HuH-7.5 (cell line): ENCODE data around the gene CTNS.

Experiments
- DNase-seq: peaks from one replicate; pipeline ENCODE4 v3.0.0; 2011; ENCODE audit warnings: low spot score

Gene CTNS

DNA sequence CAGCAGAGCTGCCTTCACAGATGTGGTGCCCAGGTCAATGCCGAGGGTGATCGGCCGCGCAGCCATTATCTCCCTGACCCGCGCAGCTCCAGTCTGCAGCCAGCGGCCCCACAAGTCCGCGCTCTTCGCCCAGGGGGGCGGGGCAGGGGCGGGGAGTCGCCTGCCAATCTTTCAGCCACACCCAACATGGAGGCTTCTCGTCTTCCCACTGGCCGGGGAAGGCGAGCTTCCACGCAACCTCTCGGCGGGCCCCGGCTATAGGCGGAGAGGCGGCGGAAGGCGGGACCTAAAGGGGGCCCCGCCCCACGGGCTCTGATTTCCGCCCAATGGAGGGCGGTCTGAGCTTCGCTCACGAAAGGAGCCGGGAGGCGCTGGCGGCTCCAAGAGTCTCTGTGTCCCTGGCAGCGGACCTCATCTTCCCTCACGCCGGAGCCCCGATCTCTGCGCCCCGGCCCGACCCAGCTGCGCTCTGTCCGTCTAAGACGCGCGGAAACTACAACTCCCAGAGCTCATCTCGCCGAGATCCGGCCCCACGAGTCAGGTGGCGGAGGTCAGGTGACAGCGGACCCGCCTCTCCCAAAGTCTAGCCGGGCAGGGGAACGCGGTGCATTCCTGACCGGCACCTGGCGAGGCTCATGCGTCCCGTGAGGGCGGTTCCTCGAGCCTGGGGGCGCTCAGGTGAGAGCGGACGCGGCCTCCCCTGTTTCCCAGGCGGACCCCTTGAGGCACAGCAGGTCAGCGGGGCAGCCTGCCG is at the start of gene CTNS, which contains the start of gene SHPK:
TSS of gene CTNS (plus strand) at position 607 of the 754 bp plus-strand sequence. CDS start 3,447 bp downstream, outside the sequence.
TSS of gene SHPK (minus strand) at position 97 of the 754 bp plus-strand sequence. CDS start at position 66, 31 bp downstream.
- DNase-seq = peak; percentile 94

DNA sequence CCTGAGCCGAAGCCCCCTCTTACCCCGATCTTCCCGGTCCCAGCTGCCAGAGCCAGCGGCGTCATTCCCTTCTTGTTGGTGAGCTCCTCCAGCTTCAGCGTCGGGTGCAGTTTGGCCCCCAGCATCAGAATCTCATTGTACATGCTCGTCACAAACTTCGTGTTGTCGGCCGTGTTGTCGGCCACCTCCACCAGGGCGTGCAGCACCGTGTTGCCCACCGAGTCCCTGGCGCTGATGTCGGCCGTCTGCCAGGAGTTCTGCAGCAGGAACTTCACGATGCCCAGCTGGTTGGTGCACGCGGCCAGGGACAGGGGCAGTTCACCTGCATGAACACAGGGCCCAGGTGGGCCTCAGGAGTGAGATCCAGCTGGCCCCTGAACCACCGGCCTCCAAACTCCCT is 46.8 kb upstream of the CTNS start:
- no peak for DNase-seq

- no peak for DNase-seq
Measured at GRCh38 chr17:3590231-3590630, 46.3 kb upstream of the CTNS start.

GRCh38 chr17:3590768-3591167 is 45.8 kb upstream of the CTNS start:
- DNase-seq = no peak

- no peak for DNase-seq
Measured at GRCh38 chr17:3592216-3592860, 44.2 kb upstream of the CTNS start.

GRCh38 chr17:3593384-3593783 is 43.2 kb upstream of the CTNS start:
- no peak for DNase-seq

GRCh38 chr17:3594051-3594800 is 42.3 kb upstream of the CTNS start:
- DNase-seq = no peak

DNA sequence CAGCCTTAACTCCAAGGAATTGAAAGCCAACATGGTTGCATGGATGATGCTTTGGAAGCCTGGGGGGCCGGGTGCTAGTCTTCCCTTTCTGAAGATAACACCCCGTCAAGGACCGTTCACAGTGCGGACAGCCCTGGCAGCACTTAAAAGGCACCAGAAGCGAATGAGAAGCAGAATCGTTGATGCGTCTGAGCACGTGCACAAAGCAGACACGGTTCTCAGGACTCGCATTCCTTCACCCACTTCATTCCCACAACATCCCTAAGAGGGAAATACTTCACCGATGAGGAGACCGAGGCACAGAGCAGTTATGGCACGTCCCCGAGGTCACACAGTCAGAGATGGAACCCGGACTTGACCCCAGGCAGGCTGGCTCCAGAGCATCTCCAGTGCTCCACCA is 41.6 kb upstream of the CTNS start:
- no peak for DNase-seq

DNA sequence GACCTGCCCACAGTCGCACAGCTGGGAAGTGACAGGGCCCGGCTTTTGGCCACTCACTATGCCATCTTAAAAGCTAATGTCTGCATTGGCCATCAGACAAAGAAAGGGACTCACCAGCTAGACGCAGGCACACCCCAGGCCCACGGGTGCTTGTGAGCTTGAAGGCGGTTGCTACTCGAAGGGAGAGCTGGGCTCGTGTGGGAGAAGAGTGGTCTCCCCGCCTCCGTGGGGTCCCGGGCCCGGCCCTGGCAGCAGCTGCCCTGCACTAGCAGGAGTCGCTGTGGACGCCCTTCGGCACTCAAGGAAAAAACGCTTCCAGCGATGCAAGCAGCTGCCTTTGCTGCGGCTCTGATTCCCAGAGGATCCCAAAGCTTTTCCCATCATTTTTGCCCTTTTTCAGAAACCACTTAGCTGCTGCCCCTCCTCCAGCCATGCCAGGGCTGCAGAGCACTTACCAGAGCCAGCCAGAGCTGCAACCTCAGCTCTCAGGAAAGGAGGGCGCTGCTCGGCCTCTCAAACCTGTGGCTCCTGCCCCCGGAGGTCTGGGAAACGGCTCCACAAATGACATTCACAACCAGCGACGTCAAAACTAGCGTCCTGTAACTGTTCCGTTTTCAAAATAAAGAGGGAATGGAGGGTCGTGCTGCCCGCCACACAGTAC is 39.6 kb upstream of the CTNS start:
- DNase-seq = no peak

- no peak for DNase-seq
Measured at GRCh38 chr17:3598078-3598477, 38.5 kb upstream of the CTNS start.

DNA sequence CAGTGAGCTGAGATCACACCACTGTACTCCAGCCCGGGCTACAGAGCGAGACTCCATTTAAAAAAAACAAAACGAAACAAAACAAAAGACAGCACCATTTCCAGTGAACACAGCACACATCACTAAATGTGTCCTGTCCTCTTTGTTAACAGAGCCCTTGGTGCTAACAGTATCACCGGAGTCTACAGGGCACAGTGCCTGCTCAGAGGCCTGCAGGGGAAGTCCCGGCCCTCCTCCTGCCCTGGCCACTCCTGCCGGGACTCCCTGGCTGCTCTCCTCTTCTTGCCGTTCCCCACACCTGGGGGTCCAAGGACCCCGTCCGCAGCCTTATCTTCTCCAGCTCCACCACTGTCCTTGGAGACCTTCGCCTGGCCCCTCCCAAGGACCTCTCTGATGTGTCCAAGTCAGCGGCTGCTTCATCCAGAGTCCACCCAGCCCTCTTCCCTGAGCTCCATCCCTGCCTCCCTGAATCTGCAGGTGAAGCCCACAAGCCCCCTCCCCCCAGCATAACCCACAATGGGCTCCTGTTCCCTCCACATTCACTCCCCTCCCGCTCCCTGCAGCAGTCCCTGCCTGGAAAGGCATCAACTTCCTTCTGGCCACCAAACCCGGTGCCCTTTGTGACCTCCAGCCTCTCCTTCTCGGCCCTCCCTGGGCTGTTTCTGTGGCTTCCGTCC is 35.9 kb upstream of the CTNS start:
- DNase-seq = no peak

DNA sequence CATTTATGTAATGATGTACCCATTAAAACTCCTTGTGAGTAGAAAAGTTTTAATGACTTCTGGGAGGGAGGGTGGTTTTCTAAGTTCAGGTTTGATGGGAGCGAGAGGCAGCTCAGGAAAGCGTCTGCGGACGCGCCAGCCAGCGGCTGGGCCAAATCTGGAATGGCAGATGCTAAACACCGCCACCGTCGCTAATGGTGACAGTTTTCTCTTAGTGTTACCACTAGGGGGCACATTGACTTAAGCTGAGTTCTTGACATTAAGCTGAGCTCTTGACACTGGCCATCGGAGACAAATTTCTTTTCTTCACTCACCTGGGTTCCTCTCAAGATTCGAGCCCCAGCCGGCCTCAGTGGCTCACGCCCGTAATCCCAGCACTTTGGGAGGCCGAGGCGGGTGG is 34.1 kb upstream of the CTNS start:
- DNase-seq = no peak

GRCh38 chr17:3603119-3603869 is 33.3 kb upstream of the CTNS start:
- DNase-seq = no peak

DNA sequence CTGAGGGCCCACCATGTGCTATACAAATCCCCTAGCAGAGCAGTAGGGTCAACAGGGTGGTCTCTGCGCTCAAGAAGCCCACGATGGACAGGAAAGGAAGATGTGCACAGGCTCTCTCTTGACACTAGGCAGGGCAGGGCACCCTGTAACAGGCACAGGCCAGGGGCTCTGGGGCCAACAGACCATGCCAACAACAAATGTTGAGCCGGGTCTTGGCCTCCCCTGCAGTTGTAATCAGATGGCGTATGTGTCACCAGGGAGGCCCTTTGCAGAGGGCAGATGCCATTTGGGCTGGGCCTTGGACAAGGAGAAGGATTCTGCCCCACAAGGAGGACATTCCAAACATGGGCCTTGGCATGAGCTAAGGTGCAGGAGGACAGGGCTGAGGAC is 32.7 kb upstream of the CTNS start:
- no peak for DNase-seq

- no peak for DNase-seq
Measured at GRCh38 chr17:3609689-3610088, 26.9 kb upstream of the CTNS start.

DNA sequence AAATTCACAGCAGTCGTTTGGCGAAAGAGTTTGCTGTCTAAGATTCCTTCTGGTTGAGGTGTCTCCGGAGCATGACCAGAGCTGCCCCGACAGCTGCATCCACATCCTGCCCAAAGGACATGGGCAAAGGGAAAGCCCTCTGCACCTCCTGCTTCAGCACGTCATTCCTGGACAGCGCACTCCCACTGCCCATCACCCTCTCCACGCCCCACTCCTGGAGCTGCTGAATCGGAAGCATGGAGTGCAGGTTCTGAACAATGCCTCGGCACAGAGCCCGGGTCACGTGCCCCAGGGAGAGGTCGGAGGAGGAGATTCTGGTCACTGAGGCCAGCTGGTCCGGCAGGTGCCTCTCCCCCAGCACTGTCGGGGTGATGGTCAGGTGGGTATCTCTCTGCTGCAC is 26.0 kb upstream of the CTNS start:
- no peak for DNase-seq

- no peak for DNase-seq
Measured at GRCh38 chr17:3613124-3613523, 23.4 kb upstream of the CTNS start.

DNA sequence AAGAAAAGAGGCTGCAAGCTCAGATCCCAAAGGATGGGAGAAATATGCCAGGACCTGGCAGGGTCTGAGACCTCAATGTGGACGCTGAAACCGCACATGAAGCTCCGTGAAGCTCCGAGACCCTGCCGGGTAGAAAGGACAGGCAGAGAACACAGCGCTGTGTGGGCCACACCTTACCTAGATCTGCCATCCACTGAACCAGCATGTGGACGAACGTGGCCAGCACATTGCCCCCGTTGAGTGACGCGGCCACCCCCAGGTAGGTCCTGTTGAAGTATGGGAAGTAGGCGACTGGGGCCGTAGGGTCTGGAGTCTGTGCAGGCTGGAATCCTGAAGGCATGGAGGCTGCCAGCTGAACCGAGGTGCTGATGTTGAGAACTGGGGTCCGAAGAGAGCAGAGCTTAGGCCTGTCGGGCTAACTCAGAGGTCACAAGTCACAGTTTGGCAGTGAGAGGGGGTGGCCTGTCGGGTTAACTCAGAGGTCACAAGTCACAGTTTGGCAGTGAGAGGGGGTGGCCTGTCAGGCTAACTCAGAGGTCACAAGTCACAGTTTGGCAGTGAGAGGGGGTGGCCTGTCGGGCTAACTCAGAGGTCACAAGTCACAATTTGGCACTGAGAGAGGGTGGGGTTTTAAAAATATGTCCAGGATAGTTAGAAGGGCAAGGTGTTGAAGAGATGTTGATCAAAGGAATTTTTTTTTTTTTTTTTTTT is 21.2 kb upstream of the CTNS start:
- no peak for DNase-seq

DNA sequence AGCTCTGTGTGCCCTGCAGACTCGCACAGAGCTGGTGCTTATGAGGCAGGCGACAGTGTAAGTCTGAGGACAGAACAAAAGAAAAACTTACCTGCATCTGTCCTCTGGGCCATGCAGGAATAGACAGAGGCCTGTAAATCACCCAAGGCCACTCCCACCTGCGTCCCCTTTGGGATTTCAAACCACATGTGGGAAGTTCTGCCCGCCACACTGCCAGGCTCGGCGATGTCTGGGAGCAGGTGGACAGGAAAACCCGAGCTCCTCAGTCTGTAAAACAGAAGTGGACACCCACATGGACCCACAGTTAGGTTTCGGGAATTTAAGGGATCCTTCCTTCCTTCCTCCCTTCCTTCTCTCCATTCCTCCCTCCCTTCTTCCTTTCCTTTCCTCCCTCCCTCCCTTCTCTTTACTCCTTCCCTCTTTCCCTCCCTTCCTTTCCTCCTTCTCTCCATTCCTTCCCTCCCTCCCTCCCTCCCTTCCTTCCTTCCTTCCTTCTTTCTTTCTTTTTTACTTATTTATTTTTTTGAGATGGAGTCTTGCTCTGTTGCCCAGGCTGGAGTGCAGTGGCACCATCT is 15.3 kb upstream of the CTNS start:
- no peak for DNase-seq

GRCh38 chr17:3622977-3623594 is 13.5 kb upstream of the CTNS start:
- DNase-seq = no peak
